NOMO-1 treated with dmso at 0.1 percent for 144 hours (cell line): ENCODE data around the gene CLEC16A.
"Not testable (repeated sequence)": the region's sequence is repeated elsewhere in the genome, so short reads cannot be mapped to it uniquely, and the experiment has no call there.

Experiments
- DNase-seq: peaks from one replicate; lab custom pipeline; 2025; ENCODE audit not compliant: unreplicated experiment; lab: John Stamatoyannopoulos, UW

Gene CLEC16A

GRCh38 chr16:11093572-11094074 lies 149.3 kb downstream of the CLEC16A start:
- no peak for DNase-seq

- DNase-seq = peak; percentile 26
These were observed 149.9 kb downstream of the CLEC16A start for GRCh38 chr16:11094075-11094856.

- no peak for DNase-seq
These were observed 150.6 kb downstream of the CLEC16A start for GRCh38 chr16:11094857-11095565.

GRCh38 chr16:11095935-11096334 lies 151.6 kb downstream of the CLEC16A start:
- no peak for DNase-seq

- DNase-seq = no peak
These were observed 152.9 kb downstream of the CLEC16A start for GRCh38 chr16:11097094-11097786.

GRCh38 chr16:11097787-11098167 lies 153.4 kb downstream of the CLEC16A start:
- no peak for DNase-seq

- DNase-seq = no peak
These were observed 154.4 kb downstream of the CLEC16A start for GRCh38 chr16:11098601-11099390.

- no peak for DNase-seq
These were observed 155.4 kb downstream of the CLEC16A start for GRCh38 chr16:11099672-11100205.

- DNase-seq = no peak
These were observed 155.9 kb downstream of the CLEC16A start for GRCh38 chr16:11100239-11100750.

GRCh38 chr16:11101283-11101682 lies 156.9 kb downstream of the CLEC16A start:
- DNase-seq = no peak

- no peak for DNase-seq
These were observed 157.5 kb downstream of the CLEC16A start for GRCh38 chr16:11101695-11102522.

- DNase-seq = no peak
These were observed 158.1 kb downstream of the CLEC16A start for GRCh38 chr16:11102523-11102898.

GRCh38 chr16:11103301-11103700 lies 158.9 kb downstream of the CLEC16A start:
- not testable (repeated sequence) for DNase-seq

GRCh38 chr16:11104168-11105037 lies 160.0 kb downstream of the CLEC16A start:
- DNase-seq = no peak

GRCh38 chr16:11105038-11105903 lies 160.9 kb downstream of the CLEC16A start:
- DNase-seq = peak; percentile 61

GRCh38 chr16:11106726-11107125 lies 162.4 kb downstream of the CLEC16A start:
- no peak for DNase-seq

- no peak for DNase-seq
These were observed 163.6 kb downstream of the CLEC16A start for GRCh38 chr16:11107780-11108465.
